ENCODE data around the gene ANXA8L1. TPM values are rescaled to one million over a fixed set of nuclear protein-coding genes. Genes with fewer than 3 reads are reported as not detected.
"Not testable (repeated sequence)": the region's sequence is repeated elsewhere in the genome, so short reads cannot be mapped to it uniquely, and the experiment has no call there.

ANXA8L1 gene
- total RNA-seq, 1 donor from 2014 or later: 153 TPM

GRCh38 chr10:46330894-46331293, 44.7 kb upstream of the ANXA8L1 start:
- no peak for DNase-seq (ENCODE audit: low read depth)
- TF ChIP-seq CTCF (IDR thresholded peaks at IDR 0.05; ENCODE audit: insufficient read depth, low read length, severe bottlenecking): no peak
- Histone ChIP-seq H3K27me3 (ENCODE audit: control insufficient read depth, insufficient read depth, low read length) (no peaks in the 10 kb centered on the region), H3K36me3 (ENCODE audit: control insufficient read depth, insufficient read depth, low read length) (no peaks in the 10 kb centered on the region), H3K4me3 (ENCODE audit: low read depth, low read length) (no peak overlapping the region)
- FAIRE-seq: no peak

- not testable (repeated sequence) for H3K4me3 ChIP-seq (ENCODE audit: low read depth, low read length); H3K36me3 ChIP-seq (ENCODE audit: control insufficient read depth, insufficient read depth, low read length); FAIRE-seq; DNase-seq (ENCODE audit: low read depth); H3K27me3 ChIP-seq (ENCODE audit: control insufficient read depth, insufficient read depth, low read length)
These were observed 10.1 kb upstream of the ANXA8L1 start for GRCh38 chr10:46365484-46365883.

GRCh38 chr10:46367209-46367608, 8.4 kb upstream of the ANXA8L1 start:
- H3K4me3 ChIP-seq (ENCODE audit: low read depth, low read length); FAIRE-seq; H3K36me3 ChIP-seq (ENCODE audit: control insufficient read depth, insufficient read depth, low read length); H3K27me3 ChIP-seq (ENCODE audit: control insufficient read depth, insufficient read depth, low read length); DNase-seq (ENCODE audit: low read depth): not testable (repeated sequence)

- H3K4me3 ChIP-seq (ENCODE audit: low read depth, low read length); H3K27me3 ChIP-seq (ENCODE audit: control insufficient read depth, insufficient read depth, low read length); FAIRE-seq; H3K36me3 ChIP-seq (ENCODE audit: control insufficient read depth, insufficient read depth, low read length); DNase-seq (ENCODE audit: low read depth): not testable (repeated sequence)
These were observed 7.8 kb upstream of the ANXA8L1 start for GRCh38 chr10:46367666-46368240.

- FAIRE-seq: not testable (repeated sequence)
These were observed 6.6 kb upstream of the ANXA8L1 start for GRCh38 chr10:46368956-46369355.

GRCh38 chr10:46374410-46374809, 1.2 kb upstream of the ANXA8L1 start:
- not testable (repeated sequence) for DNase-seq (ENCODE audit: low read depth); H3K27me3 ChIP-seq (ENCODE audit: control insufficient read depth, insufficient read depth, low read length); H3K4me3 ChIP-seq (ENCODE audit: low read depth, low read length); FAIRE-seq; H3K36me3 ChIP-seq (ENCODE audit: control insufficient read depth, insufficient read depth, low read length)

More at GRCh38 chr10:46368956-46369355, 6.6 kb upstream of the ANXA8L1 start:
- H3K27me3 ChIP-seq (ENCODE audit: control insufficient read depth, insufficient read depth, low read length); H3K36me3 ChIP-seq (ENCODE audit: control insufficient read depth, insufficient read depth, low read length); DNase-seq (ENCODE audit: low read depth); H3K4me3 ChIP-seq (ENCODE audit: low read depth, low read length): not testable (repeated sequence)

GRCh38 chr10:46377022-46377421, 1.4 kb downstream of the ANXA8L1 start:
- DNase-seq (ENCODE audit: low read depth); H3K27me3 ChIP-seq (ENCODE audit: control insufficient read depth, insufficient read depth, low read length); H3K36me3 ChIP-seq (ENCODE audit: control insufficient read depth, insufficient read depth, low read length); FAIRE-seq: not testable (repeated sequence)
- H3K4me3 ChIP-seq (ENCODE audit: low read depth, low read length): peak overlapping the region; percentile 40

GRCh38 chr10:46377651-46378050, 2.1 kb downstream of the ANXA8L1 start:
- not testable (repeated sequence) for H3K27me3 ChIP-seq (ENCODE audit: control insufficient read depth, insufficient read depth, low read length); H3K36me3 ChIP-seq (ENCODE audit: control insufficient read depth, insufficient read depth, low read length); DNase-seq (ENCODE audit: low read depth); FAIRE-seq
- H3K4me3 ChIP-seq (ENCODE audit: low read depth, low read length): peak overlapping the region; percentile 16

GRCh38 chr10:46378108-46378507, 2.5 kb downstream of the ANXA8L1 start:
- not testable (repeated sequence) for FAIRE-seq; DNase-seq (ENCODE audit: low read depth); H3K4me3 ChIP-seq (ENCODE audit: low read depth, low read length); H3K36me3 ChIP-seq (ENCODE audit: control insufficient read depth, insufficient read depth, low read length); H3K27me3 ChIP-seq (ENCODE audit: control insufficient read depth, insufficient read depth, low read length)

- H3K27me3 ChIP-seq (ENCODE audit: control insufficient read depth, insufficient read depth, low read length); H3K36me3 ChIP-seq (ENCODE audit: control insufficient read depth, insufficient read depth, low read length); DNase-seq (ENCODE audit: low read depth); FAIRE-seq; H3K4me3 ChIP-seq (ENCODE audit: low read depth, low read length): not testable (repeated sequence)
These were observed 3.8 kb downstream of the ANXA8L1 start for GRCh38 chr10:46379233-46379848.

- not testable (repeated sequence) for H3K4me3 ChIP-seq (ENCODE audit: low read depth, low read length); H3K36me3 ChIP-seq (ENCODE audit: control insufficient read depth, insufficient read depth, low read length); H3K27me3 ChIP-seq (ENCODE audit: control insufficient read depth, insufficient read depth, low read length); FAIRE-seq; DNase-seq (ENCODE audit: low read depth)
These were observed 10.3 kb downstream of the ANXA8L1 start for GRCh38 chr10:46385858-46386257.

- H3K36me3 ChIP-seq (ENCODE audit: control insufficient read depth, insufficient read depth, low read length); H3K27me3 ChIP-seq (ENCODE audit: control insufficient read depth, insufficient read depth, low read length); H3K4me3 ChIP-seq (ENCODE audit: low read depth, low read length); DNase-seq (ENCODE audit: low read depth); FAIRE-seq: not testable (repeated sequence)
These were observed 11.1 kb downstream of the ANXA8L1 start for GRCh38 chr10:46386694-46387093.

GRCh38 chr10:46387309-46387902, 11.8 kb downstream of the ANXA8L1 start:
- not testable (repeated sequence) for FAIRE-seq

More at GRCh38 chr10:46387309-46387902, 11.8 kb downstream of the ANXA8L1 start:
- not testable (repeated sequence) for H3K36me3 ChIP-seq (ENCODE audit: control insufficient read depth, insufficient read depth, low read length); H3K27me3 ChIP-seq (ENCODE audit: control insufficient read depth, insufficient read depth, low read length); H3K4me3 ChIP-seq (ENCODE audit: low read depth, low read length); DNase-seq (ENCODE audit: low read depth)
